B cell (primary cell): ENCODE results near the gene CNRIP1. TPM values are rescaled to one million over a fixed set of nuclear protein-coding genes. Genes with fewer than 3 reads are reported as not detected.
"Not testable (repeated sequence)": the region's sequence is repeated elsewhere in the genome, so short reads cannot be mapped to it uniquely, and the experiment has no call there.

Source experiments
- ATAC-seq: fragments of 200-7000 bp; cut with Tn5 transposase; one replicate; pipeline ENCODE4 v1.10.0; 2021; ENCODE audit warnings: low read depth, mild to moderate bottlenecking, moderate number of reproducible peaks, moderate library complexity
- CTCF ChIA-PET: fragments of 350-600 bp; sonication (Branson Sonifier 250); formaldehyde crosslinking; loops from one replicate; lab custom pipeline; 2021; ENCODE audit warnings: antibody characterized with exemption, inconsistent platforms; lab: Charles Lee
- POLR2A ChIA-PET: fragments of 350-600 bp; sonication (Branson Sonifier 250); formaldehyde crosslinking; loops from one replicate; lab custom pipeline; 2021; ENCODE audit warnings: antibody characterized with exemption; lab: Charles Lee
- DNase-seq: peaks from one replicate; pipeline ENCODE4 v3.0.0; 2013
- H2AFZ ChIP-seq: 2 replicates; pipeline ENCODE4 v1.6.1; 2012; ENCODE audit warnings: mild to moderate bottlenecking, low read depth, low read length; ENCODE audit not compliant: insufficient read depth, poor library complexity, severe bottlenecking
- H3K27ac ChIP-seq, 2 donors: 1 replicate in 1 of 2; 2 replicates in 1 of 2; pipeline ENCODE4 v1.5.1; 2012 to 2013; ENCODE audit warnings: low read length in 2 of 2, mild to moderate bottlenecking in 2 of 2, moderate library complexity in 1 of 2
- H3K27me3 ChIP-seq, 4 experiments: fragments of 200-600 bp in 1 of 4; sonication (generic) in 1 of 4; replicated peaks in 1 of 4; 1 replicate in 2 of 4; 2 replicates in 2 of 4; pipeline versions ENCODE4 v1.6.1 to v1.7.0; 2013 to 2016; ENCODE audit warnings: low read length in 3 of 4, mild to moderate bottlenecking in 2 of 4, mixed read lengths in 1 of 4, moderate library complexity in 1 of 4; ENCODE audit not compliant: insufficient read depth in 4 of 4, control insufficient read depth in 3 of 4; ENCODE audit errors: control extremely low read depth in 1 of 4
- H3K36me3 ChIP-seq, 2 experiments: replicated peaks in 1 of 2; 1 replicate in 1 of 2; 2 replicates in 1 of 2; pipeline versions ENCODE4 v1.6.1 to v1.7.1; 2013; ENCODE audit warnings: low read length in 1 of 2; ENCODE audit not compliant: insufficient read depth in 2 of 2, control insufficient read depth in 1 of 2; ENCODE audit errors: control extremely low read depth in 1 of 2, extremely low read depth in 1 of 2
- H3K4me1 ChIP-seq, 2 donors: fragments of 200-600 bp in 1 of 2; sonication (generic) in 1 of 2; 1 replicate in 1 of 2; 2 replicates in 1 of 2; pipeline versions ENCODE4 v1.5.1 to v1.6.1; 2013 to 2017; ENCODE audit warnings: low read length in 2 of 2; ENCODE audit not compliant: control insufficient read depth in 2 of 2, insufficient read depth in 2 of 2
- H3K4me2 ChIP-seq: replicated peaks from 2 replicates; pipeline ENCODE3; 2012; ENCODE audit warnings: mild to moderate bottlenecking, low read depth, low read length; ENCODE audit not compliant: poor library complexity, severe bottlenecking
- H3K4me3 ChIP-seq, 5 experiments: fragments of 200-600 bp in 1 of 5; sonication (generic) in 1 of 5; 1 replicate in 3 of 5; 2 replicates in 2 of 5; pipeline versions ENCODE4 v1.5.1 to v1.7.0; 2011 to 2016; ENCODE audit warnings: low read length in 4 of 5, mild to moderate bottlenecking in 4 of 5, low read depth in 2 of 5, control low read depth in 1 of 5, moderate library complexity in 1 of 5; ENCODE audit not compliant: insufficient read depth in 1 of 5; ENCODE audit errors: control extremely low read depth in 1 of 5, extremely low read depth in 1 of 5
- H3K79me2 ChIP-seq: fragments of 200-600 bp; sonication (generic); one replicate; pipeline ENCODE4 v1.6.0; 2016; ENCODE audit warnings: low read length; ENCODE audit not compliant: control insufficient read depth, insufficient read depth
- H3K9ac ChIP-seq: fragments of 200-600 bp; sonication (generic); 2 replicates; pipeline ENCODE4 v1.6.1; 2017; ENCODE audit warnings: mild to moderate bottlenecking, low read length, moderate library complexity
- H3K9me3 ChIP-seq, 3 donors: one replicate each; pipeline versions ENCODE4 v1.6.1 to v1.7.1; 2013; ENCODE audit warnings: low read length in 2 of 3; ENCODE audit not compliant: control insufficient read depth in 2 of 3, insufficient read depth in 1 of 3; ENCODE audit errors: control extremely low read depth in 1 of 3
- H4K20me1 ChIP-seq: 2 replicates; pipeline ENCODE4 v1.6.0; 2012; ENCODE audit warnings: mild to moderate bottlenecking, low read length; ENCODE audit not compliant: insufficient read depth, control insufficient read depth, poor library complexity, severe bottlenecking
- H3K27ac Mint-ChIP-seq: one replicate; pipeline ENCODE4 v1.8.0; 2021; ENCODE audit warnings: mixed read lengths
- H3K27me3 Mint-ChIP-seq: one replicate; pipeline ENCODE4 v1.8.0; 2021; ENCODE audit warnings: mixed read lengths
- H3K4me1 Mint-ChIP-seq: one replicate; pipeline ENCODE4 v1.8.0; 2021; ENCODE audit warnings: mixed read lengths
- H3K4me3 Mint-ChIP-seq: one replicate; pipeline ENCODE4 v1.8.0; 2021; ENCODE audit warnings: mixed read lengths
- H3K9me3 Mint-ChIP-seq: one replicate; pipeline ENCODE4 v1.8.0; 2022; ENCODE audit warnings: mixed read lengths; ENCODE audit not compliant: insufficient read depth
- EZH2 ChIP-seq: IDR thresholded peaks from 2 replicates; pipeline ENCODE4 v1.6.1; 2012; ENCODE audit warnings: borderline replicate concordance, low read depth, mild to moderate bottlenecking, moderate library complexity, low read length; ENCODE audit not compliant: insufficient read depth, poor library complexity, severe bottlenecking
- WGBS: methylation state at CpG from one replicate; pipeline ENCODE4 v1.1.5; 2013; ENCODE audit warnings: missing lambda C conversion rate; ENCODE audit not compliant: insufficient coverage; 5-methylcytosine and 5-hydroxymethylcytosine counted together
- intact Hi-C: fragments of 100-400 bp; cut with micrococcal nuclease; formaldehyde crosslinking; loops from one replicate; pipeline ENCODE4 v1.10.0; 2022
- polyA plus RNA-seq: library from polyadenylated mRNA; depleted of rRNA; stranded (reverse); fragments of >200 nt; gene quantifications from 2 replicates; pipeline ENCODE4 v1.2.3, GENCODE V29; 2012
- total RNA-seq, 2 donors: library from RNA; stranded (reverse); fragments of 120-200 nt in 1 of 2; gene quantifications; 1 replicate in 1 of 2; 2 replicates in 1 of 2; pipeline versions ENCODE4 v1.2.3 to v1.2.4, GENCODE V29; 2013 to 2022
- TF ChIP-seq, protein P1 (sequence below): fragments of 200-600 bp; IDR thresholded peaks from one replicate; pipeline ENCODE4 v1.8.0; 2022; ENCODE audit warnings: antibody characterized with exemption, mild to moderate bottlenecking

Gene CNRIP1
- total and polyA plus RNA-seq, 2 donors (not counting 1 experiment from before 2014, with no cell fraction given) = not detected

DNA sequence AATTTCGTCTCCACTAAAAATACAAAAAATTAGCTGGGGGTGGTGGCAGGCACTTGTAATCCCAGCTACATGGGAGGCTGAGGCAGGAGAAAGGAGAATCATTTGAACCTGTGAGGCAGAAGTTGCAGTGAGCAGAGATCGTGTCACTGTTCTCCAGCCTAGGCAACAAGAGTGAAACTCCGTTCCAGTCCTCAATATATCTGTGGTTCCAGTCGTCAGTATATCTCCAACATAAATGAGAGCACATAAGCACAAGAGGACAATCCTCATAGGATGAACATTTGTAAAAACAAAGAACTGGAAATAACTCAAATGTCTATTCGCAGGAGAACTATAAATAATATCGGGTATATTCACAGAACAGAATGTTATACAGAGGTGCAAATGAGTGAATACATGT, 32.2 kb upstream of the CNRIP1 start:
- no peak for ATAC-seq
- Mint-ChIP-seq H3K4me1 (no peaks in the 10 kb centered on the region), H3K9me3 (peaks cover 4% of the 10 kb centered on the region), H3K4me3 (no peak overlapping the region), H3K27ac (no peak overlapping the region), H3K27me3 (peaks cover 5% of the 10 kb centered on the region)
- no peaks in the 10 kb centered on the region for H3K36me3 ChIP-seq
- TF ChIP-seq, protein P1, sequence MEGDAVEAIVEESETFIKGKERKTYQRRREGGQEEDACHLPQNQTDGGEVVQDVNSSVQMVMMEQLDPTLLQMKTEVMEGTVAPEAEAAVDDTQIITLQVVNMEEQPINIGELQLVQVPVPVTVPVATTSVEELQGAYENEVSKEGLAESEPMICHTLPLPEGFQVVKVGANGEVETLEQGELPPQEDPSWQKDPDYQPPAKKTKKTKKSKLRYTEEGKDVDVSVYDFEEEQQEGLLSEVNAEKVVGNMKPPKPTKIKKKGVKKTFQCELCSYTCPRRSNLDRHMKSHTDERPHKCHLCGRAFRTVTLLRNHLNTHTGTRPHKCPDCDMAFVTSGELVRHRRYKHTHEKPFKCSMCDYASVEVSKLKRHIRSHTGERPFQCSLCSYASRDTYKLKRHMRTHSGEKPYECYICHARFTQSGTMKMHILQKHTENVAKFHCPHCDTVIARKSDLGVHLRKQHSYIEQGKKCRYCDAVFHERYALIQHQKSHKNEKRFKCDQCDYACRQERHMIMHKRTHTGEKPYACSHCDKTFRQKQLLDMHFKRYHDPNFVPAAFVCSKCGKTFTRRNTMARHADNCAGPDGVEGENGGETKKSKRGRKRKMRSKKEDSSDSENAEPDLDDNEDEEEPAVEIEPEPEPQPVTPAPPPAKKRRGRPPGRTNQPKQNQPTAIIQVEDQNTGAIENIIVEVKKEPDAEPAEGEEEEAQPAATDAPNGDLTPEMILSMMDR = no peak
- no peak for TF ChIP-seq EZH2
- H3K4me3 ChIP-seq = no peak overlapping the region
- no peak overlapping the region for H3K27ac ChIP-seq
- H3K79me2 ChIP-seq = no peaks in the 10 kb centered on the region
- H3K4me2 ChIP-seq = no peak overlapping the region
- H3K9me3 ChIP-seq = no peaks in the 10 kb centered on the region
- H3K4me1 ChIP-seq = no peaks in the 10 kb centered on the region
- ChIA-PET POLR2A (no interaction called here), CTCF (interaction anchor here (0.7 to 1.5 kb wide), 2 partner anchors 90 to 136 kb away, joined by 3 read pairs; no protein-coding TSS in a partner anchor)
- WGBS = 100% methylated on average over 2 of the region's 6 CpGs
- no peak overlapping the region for H2AFZ ChIP-seq
- no peak for DNase-seq
- intact Hi-C loops = no loop called here
- H3K9ac ChIP-seq = no peak overlapping the region
- no peaks in the 10 kb centered on the region for H4K20me1 ChIP-seq
- no peaks in the 10 kb centered on the region for H3K27me3 ChIP-seq

DNA sequence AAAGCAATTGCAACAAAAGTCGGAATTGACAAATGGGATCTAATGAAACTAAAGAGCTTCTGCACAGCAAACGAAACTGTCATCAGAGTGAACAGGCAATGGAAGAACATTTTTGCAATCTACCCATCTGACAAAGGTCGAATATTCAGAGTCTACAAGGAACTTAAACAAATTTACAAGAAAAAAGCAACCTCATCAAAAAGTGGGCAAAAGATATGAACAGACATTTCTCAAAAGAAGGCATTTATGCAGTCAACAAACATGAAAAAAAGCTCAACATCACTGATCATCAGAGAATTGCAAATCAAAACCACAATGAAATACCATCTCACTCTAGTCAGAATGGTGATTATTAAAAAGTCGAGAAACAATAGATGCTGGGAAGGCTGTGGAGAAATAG, 29.3 kb upstream of the CNRIP1 start:
- intact Hi-C loops, DNase-seq, H4K20me1 ChIP-seq, H3K4me3 ChIP-seq, H3K79me2 ChIP-seq, POLR2A ChIA-PET, H3K4me2 ChIP-seq, H2AFZ ChIP-seq, H3K9me3 Mint-ChIP-seq, ATAC-seq, H3K9ac ChIP-seq, H3K4me1 ChIP-seq, H3K27me3 ChIP-seq, H3K27ac ChIP-seq, H3K9me3 ChIP-seq, H3K36me3 ChIP-seq, H3K4me1 Mint-ChIP-seq, H3K4me3 Mint-ChIP-seq, H3K27ac Mint-ChIP-seq: not testable (repeated sequence)
- CTCF ChIA-PET = interaction anchor here (1.7 kb wide), 1 partner anchor 8 kb away, joined by 4 read pairs; no protein-coding TSS in a partner anchor
- H3K27me3 Mint-ChIP-seq = peaks cover 12% of the 10 kb centered on the region
- WGBS = 93% methylated on average over 2 of the region's 4 CpGs
